Activated naive CD8-positive, alpha-beta T cell (primary cell): Measurements from ENCODE around the gene MAP4K2.

Experiments used
- H3K27ac Mint-ChIP-seq: one replicate; pipeline ENCODE4 v1.8.0; 2021; ENCODE audit warnings: mixed read lengths
- H3K27me3 Mint-ChIP-seq: one replicate; pipeline ENCODE4 v1.8.0; 2021; ENCODE audit warnings: mixed read lengths
- H3K36me3 Mint-ChIP-seq: one replicate; pipeline ENCODE4 v1.8.0; 2021; ENCODE audit warnings: mixed read lengths
- H3K4me1 Mint-ChIP-seq: one replicate; pipeline ENCODE4 v1.8.0; 2021; ENCODE audit warnings: low read depth, mixed read lengths
- H3K4me3 Mint-ChIP-seq: one replicate; pipeline ENCODE4 v1.8.0; 2021; ENCODE audit warnings: mild to moderate bottlenecking, mixed read lengths
- H3K9me3 Mint-ChIP-seq: one replicate; pipeline ENCODE4 v1.8.0; 2021; ENCODE audit warnings: low read depth, mixed read lengths

Gene MAP4K2

GRCh38 chr11:64805481-64805880, 2.5 kb upstream of the MAP4K2 start:
- Mint-ChIP-seq H3K27ac (no peak overlapping the region), H3K36me3 (peaks cover 4% of the 10 kb centered on the region), H3K4me3 (peak overlapping the region; percentile 22)

GRCh38 chr11:64804346-64805210, 1.6 kb upstream of the MAP4K2 start:
- peaks cover 37% of the 10 kb centered on the region for H3K4me1 Mint-ChIP-seq

More at GRCh38 chr11:64805481-64805880, 2.5 kb upstream of the MAP4K2 start:
- peaks cover 39% of the 10 kb centered on the region for H3K4me1 Mint-ChIP-seq
- H3K9me3 Mint-ChIP-seq, result no peaks in the 10 kb centered on the region
- no peaks in the 10 kb centered on the region for H3K27me3 Mint-ChIP-seq

GRCh38 chr11:64803846-64804345, 882 bp upstream of the MAP4K2 start:
- Mint-ChIP-seq H3K36me3 (peaks cover 4% of the 10 kb centered on the region), H3K4me3 (peak overlapping the region; percentile 89), H3K27me3 (no peaks in the 10 kb centered on the region), H3K27ac (peak overlapping the region; percentile 89), H3K4me1 (peaks cover 34% of the 10 kb centered on the region), H3K9me3 (no peaks in the 10 kb centered on the region)

More at GRCh38 chr11:64804346-64805210, 1.6 kb upstream of the MAP4K2 start:
- no peaks in the 10 kb centered on the region for H3K9me3 Mint-ChIP-seq
- H3K27ac Mint-ChIP-seq, result no peak overlapping the region
- peaks cover 4% of the 10 kb centered on the region for H3K36me3 Mint-ChIP-seq
- H3K4me3 Mint-ChIP-seq, result peak overlapping the region; percentile 89
- no peaks in the 10 kb centered on the region for H3K27me3 Mint-ChIP-seq

GRCh38 chr11:64802370-64803157, 450 bp downstream of the MAP4K2 start:
- H3K36me3 Mint-ChIP-seq, result peaks cover 4% of the 10 kb centered on the region
- H3K27me3 Mint-ChIP-seq, result no peaks in the 10 kb centered on the region
- H3K27ac Mint-ChIP-seq, result peak overlapping the region; percentile 76
- peak overlapping the region; percentile 78 for H3K4me3 Mint-ChIP-seq
- peaks cover 32% of the 10 kb centered on the region for H3K4me1 Mint-ChIP-seq
- H3K9me3 Mint-ChIP-seq, result no peaks in the 10 kb centered on the region

GRCh38 chr11:64801561-64802369, 1.2 kb downstream of the MAP4K2 start:
- H3K36me3 Mint-ChIP-seq, result peaks cover under 1% of the 10 kb centered on the region
- peak overlapping the region; percentile 76 for H3K27ac Mint-ChIP-seq
- peak overlapping the region; percentile 78 for H3K4me3 Mint-ChIP-seq
- H3K9me3 Mint-ChIP-seq, result no peaks in the 10 kb centered on the region
- no peaks in the 10 kb centered on the region for H3K27me3 Mint-ChIP-seq
- H3K4me1 Mint-ChIP-seq, result peaks cover 28% of the 10 kb centered on the region

GRCh38 chr11:64801158-64801464, 1.9 kb downstream of the MAP4K2 start:
- Mint-ChIP-seq H3K36me3 (no peaks in the 10 kb centered on the region), H3K27me3 (no peaks in the 10 kb centered on the region), H3K27ac (peak overlapping the region; percentile 10), H3K9me3 (no peaks in the 10 kb centered on the region), H3K4me3 (peak overlapping the region; percentile 78), H3K4me1 (peaks cover 27% of the 10 kb centered on the region)

GRCh38 chr11:64800303-64801157, 2.5 kb downstream of the MAP4K2 start:
- no peaks in the 10 kb centered on the region for H3K27me3 Mint-ChIP-seq
- no peak overlapping the region for H3K27ac Mint-ChIP-seq
- H3K4me3 Mint-ChIP-seq, result peak overlapping the region; percentile 78

GRCh38 chr11:64799623-64800302, 3.3 kb downstream of the MAP4K2 start:
- peaks cover 33% of the 10 kb centered on the region for H3K4me1 Mint-ChIP-seq
- no peaks in the 10 kb centered on the region for H3K9me3 Mint-ChIP-seq
- H3K36me3 Mint-ChIP-seq, result no peaks in the 10 kb centered on the region
- H3K27ac Mint-ChIP-seq, result peak overlapping the region; percentile 67
- H3K27me3 Mint-ChIP-seq, result no peaks in the 10 kb centered on the region
- no peak overlapping the region for H3K4me3 Mint-ChIP-seq

More at GRCh38 chr11:64800303-64801157, 2.5 kb downstream of the MAP4K2 start:
- Mint-ChIP-seq H3K36me3 (no peaks in the 10 kb centered on the region), H3K4me1 (peaks cover 30% of the 10 kb centered on the region), H3K9me3 (no peaks in the 10 kb centered on the region)

GRCh38 chr11:64799256-64799622, 3.8 kb downstream of the MAP4K2 start:
- Mint-ChIP-seq H3K9me3 (no peaks in the 10 kb centered on the region), H3K4me1 (peaks cover 37% of the 10 kb centered on the region), H3K4me3 (no peak overlapping the region)

GRCh38 chr11:64796757-64797541, 6.1 kb downstream of the MAP4K2 start:
- Mint-ChIP-seq H3K27me3 (no peaks in the 10 kb centered on the region), H3K27ac (no peak overlapping the region), H3K4me3 (no peak overlapping the region), H3K36me3 (no peaks in the 10 kb centered on the region), H3K9me3 (no peaks in the 10 kb centered on the region), H3K4me1 (peaks cover 38% of the 10 kb centered on the region)

More at GRCh38 chr11:64799256-64799622, 3.8 kb downstream of the MAP4K2 start:
- no peaks in the 10 kb centered on the region for H3K27me3 Mint-ChIP-seq
- H3K36me3 Mint-ChIP-seq, result no peaks in the 10 kb centered on the region
- H3K27ac Mint-ChIP-seq, result peak overlapping the region; percentile 67

- no peaks in the 10 kb centered on the region for H3K36me3 Mint-ChIP-seq
- H3K9me3 Mint-ChIP-seq, result no peaks in the 10 kb centered on the region
- H3K27me3 Mint-ChIP-seq, result no peaks in the 10 kb centered on the region
- no peak overlapping the region for H3K4me3 Mint-ChIP-seq
- H3K4me1 Mint-ChIP-seq, result peaks cover 32% of the 10 kb centered on the region
- no peak overlapping the region for H3K27ac Mint-ChIP-seq
Observed at GRCh38 chr11:64796047-64796756, 6.8 kb downstream of the MAP4K2 start.

- Mint-ChIP-seq H3K4me1 (peaks cover 28% of the 10 kb centered on the region), H3K9me3 (no peaks in the 10 kb centered on the region), H3K27ac (peak overlapping the region; percentile 91), H3K27me3 (no peaks in the 10 kb centered on the region), H3K4me3 (no peak overlapping the region), H3K36me3 (no peaks in the 10 kb centered on the region)
Observed at GRCh38 chr11:64794526-64794925, 8.5 kb downstream of the MAP4K2 start.
